Lower lobe of right lung (tissue), 2 donors: ENCODE results near the gene PGRMC2. TPM values are rescaled to one million over a fixed set of nuclear protein-coding genes. Genes with fewer than 3 reads are reported as not detected.

Source experiments
- ATAC-seq, 2 donors: fragments of 200-7000 bp; cut with Tn5 transposase; one replicate each; pipeline ENCODE4 v1.9.1; 2020 to 2022; ENCODE audit warnings: mild to moderate bottlenecking in 2 of 2, moderate library complexity in 2 of 2
- DNase-seq: peaks from one replicate; pipeline ENCODE4 v3.0.0-alpha.2; 2020
- H3K27ac ChIP-seq: fragments of 200-600 bp; one replicate; pipeline ENCODE4 v1.8.0; 2022
- H3K27me3 ChIP-seq: fragments of 200-600 bp; one replicate; pipeline ENCODE4 v1.8.0; 2022; ENCODE audit warnings: low read depth
- H3K36me3 ChIP-seq: fragments of 200-600 bp; one replicate; pipeline ENCODE4 v1.8.0; 2022; ENCODE audit warnings: mild to moderate bottlenecking
- H3K4me1 ChIP-seq: fragments of 200-600 bp; one replicate; pipeline ENCODE4 v1.8.0; 2022
- H3K4me3 ChIP-seq: fragments of 200-600 bp; one replicate; pipeline ENCODE4 v1.8.0; 2022; ENCODE audit warnings: mild to moderate bottlenecking
- H3K9me3 ChIP-seq: fragments of 200-600 bp; one replicate; pipeline ENCODE4 v1.8.0; 2022
- CTCF ChIP-seq: fragments of 200-600 bp; IDR thresholded peaks from one replicate; pipeline ENCODE4 v1.8.0; 2022; ENCODE audit warnings: antibody characterized with exemption, mild to moderate bottlenecking
- intact Hi-C: fragments of 100-400 bp; cut with DNase I; formaldehyde crosslinking; loops from one replicate; pipeline ENCODE4 v1.11.0; 2022
- total RNA-seq: library from RNA; stranded (reverse); fragmentation: NEBNext Ultra II Directional; extraction: Animal tissue kit (Norgen Biotek cat#: 25700); gene quantifications from one replicate; pipeline ENCODE4 v1.2.1, GENCODE V29; 2021
- donor health status: DM: no; HTN: yes; CAD: no; lungs with severe emphysema.

The PGRMC2 gene
- total RNA-seq, 1 donor from 2014 or later, result 55.5 TPM

GRCh38 chr4:128227991-128228571 lies 59.5 kb downstream of the PGRMC2 start:
- Histone ChIP-seq H3K4me1 (peaks cover 5% of the 10 kb centered on the region), H3K36me3 (no peaks in the 10 kb centered on the region), H3K4me3 (no peak overlapping the region), H3K9me3 (no peaks in the 10 kb centered on the region), H3K27me3 (no peaks in the 10 kb centered on the region), H3K27ac (no peak overlapping the region)
- ATAC-seq (peak; percentile 30 to 35), DNase-seq (no peak)
- no peak for TF ChIP-seq CTCF
- intact Hi-C loops, result no loop called here

GRCh38 chr4:128225148-128225547 lies 62.5 kb downstream of the PGRMC2 start:
- H3K4me1 ChIP-seq, result peaks cover 5% of the 10 kb centered on the region
- ATAC-seq, result peak in 1 of 2 donors; percentile 46
- no peaks in the 10 kb centered on the region for H3K9me3 ChIP-seq
- DNase-seq, result no peak
- no peak for TF ChIP-seq CTCF
- no peak overlapping the region for H3K4me3 ChIP-seq
- intact Hi-C loops, result no loop called here
- no peaks in the 10 kb centered on the region for H3K27me3 ChIP-seq
- H3K27ac ChIP-seq, result no peak overlapping the region
- H3K36me3 ChIP-seq, result no peaks in the 10 kb centered on the region

GRCh38 chr4:128221586-128221985 lies 66.0 kb downstream of the PGRMC2 start:
- DNase-seq (no peak), ATAC-seq (no peak)
- Histone ChIP-seq H3K27ac (no peak overlapping the region), H3K4me1 (peaks cover 5% of the 10 kb centered on the region), H3K9me3 (no peaks in the 10 kb centered on the region), H3K4me3 (no peak overlapping the region), H3K36me3 (no peaks in the 10 kb centered on the region), H3K27me3 (no peaks in the 10 kb centered on the region)
- intact Hi-C loops, result no loop called here
- no peak for TF ChIP-seq CTCF

- Histone ChIP-seq H3K27me3 (no peaks in the 10 kb centered on the region), H3K4me1 (peaks cover 5% of the 10 kb centered on the region), H3K4me3 (no peak overlapping the region), H3K36me3 (no peaks in the 10 kb centered on the region), H3K9me3 (no peaks in the 10 kb centered on the region), H3K27ac (no peak overlapping the region)
- TF ChIP-seq CTCF, result peak; percentile 26
- intact Hi-C loops, result no loop called here
- ATAC-seq, result peak in 1 of 2 donors; percentile 56
- no peak for DNase-seq
Observed at GRCh38 chr4:128220286-128221235, 67.1 kb downstream of the PGRMC2 start.

Other genes starting within 250 kb of the PGRMC2 start
- gene LARP1B, start 226.5 kb downstream of the PGRMC2 start, total RNA-seq, result 13.2 TPM